ENCODE results near the gene NOL9. TPM values are rescaled to one million over a fixed set of nuclear protein-coding genes. Genes with fewer than 3 reads are reported as not detected.

The NOL9 gene
- total RNA-seq, 4 donors from 2014 or later: 20.1 to 41.6 (median 23.6) TPM

DNA sequence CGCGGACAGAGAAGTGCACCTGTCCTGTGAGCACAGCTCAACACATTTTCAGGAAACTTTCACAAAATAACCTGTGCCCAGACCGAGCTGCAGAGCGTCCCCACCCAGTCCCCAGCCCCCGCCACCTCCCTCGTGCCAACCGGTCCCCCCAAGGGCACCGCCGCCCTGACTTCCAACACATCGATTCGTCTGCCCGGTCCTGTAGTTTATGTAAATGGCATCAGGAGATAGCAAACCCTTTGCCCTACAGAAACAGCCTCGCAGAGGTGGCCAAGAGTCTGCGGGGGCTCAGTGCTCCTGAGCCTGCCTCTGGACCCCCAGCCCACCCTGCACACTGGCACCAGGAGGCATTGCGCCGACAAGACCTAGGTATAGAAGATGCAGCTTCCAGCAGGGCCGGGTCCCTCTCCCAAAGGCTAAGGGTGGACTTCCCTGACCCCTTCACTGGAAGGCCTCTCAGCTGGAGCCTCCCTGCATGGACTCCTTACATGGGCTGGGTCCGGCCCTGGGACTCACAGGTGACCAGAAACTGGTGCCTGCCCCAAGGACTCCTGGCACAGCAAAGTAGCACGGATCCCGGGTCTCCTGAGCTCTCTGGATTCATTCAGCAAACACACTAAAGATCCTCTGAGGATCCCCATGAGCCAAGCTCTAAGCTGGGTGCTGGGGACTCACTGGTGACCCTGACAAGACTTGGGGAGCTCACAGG is 56.3 kb downstream of the NOL9 start:
- no peak for TF ChIP-seq POLR2A (IDR thresholded peaks at IDR 0.05)
- TF ChIP-seq, protein P1, sequence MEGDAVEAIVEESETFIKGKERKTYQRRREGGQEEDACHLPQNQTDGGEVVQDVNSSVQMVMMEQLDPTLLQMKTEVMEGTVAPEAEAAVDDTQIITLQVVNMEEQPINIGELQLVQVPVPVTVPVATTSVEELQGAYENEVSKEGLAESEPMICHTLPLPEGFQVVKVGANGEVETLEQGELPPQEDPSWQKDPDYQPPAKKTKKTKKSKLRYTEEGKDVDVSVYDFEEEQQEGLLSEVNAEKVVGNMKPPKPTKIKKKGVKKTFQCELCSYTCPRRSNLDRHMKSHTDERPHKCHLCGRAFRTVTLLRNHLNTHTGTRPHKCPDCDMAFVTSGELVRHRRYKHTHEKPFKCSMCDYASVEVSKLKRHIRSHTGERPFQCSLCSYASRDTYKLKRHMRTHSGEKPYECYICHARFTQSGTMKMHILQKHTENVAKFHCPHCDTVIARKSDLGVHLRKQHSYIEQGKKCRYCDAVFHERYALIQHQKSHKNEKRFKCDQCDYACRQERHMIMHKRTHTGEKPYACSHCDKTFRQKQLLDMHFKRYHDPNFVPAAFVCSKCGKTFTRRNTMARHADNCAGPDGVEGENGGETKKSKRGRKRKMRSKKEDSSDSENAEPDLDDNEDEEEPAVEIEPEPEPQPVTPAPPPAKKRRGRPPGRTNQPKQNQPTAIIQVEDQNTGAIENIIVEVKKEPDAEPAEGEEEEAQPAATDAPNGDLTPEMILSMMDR (IDR thresholded peaks at IDR 0.05): no peak
- H3K27me3 ChIP-seq: no peaks in the 10 kb centered on the region
- no peaks in the 10 kb centered on the region for H3K36me3 ChIP-seq
- 31 to 34% methylated on average over 17 to 18 of the region's 20 CpGs for WGBS, 2 donors
- H3K27ac ChIP-seq: peak overlapping the region in 1 of 3 donors; percentile 35
- H3K9me3 ChIP-seq: no peaks in the 10 kb centered on the region
- H3K4me3 ChIP-seq (replicated peaks in 1 of 3): peak overlapping the region in 1 of 3 donors; percentile 63
- no peak for DNase-seq
- intact Hi-C loops (cut with DNase I): no loop called here
- H3K4me1 ChIP-seq: peaks cover 12 to 50% of the 10 kb centered on the region in 2 donors

DNA sequence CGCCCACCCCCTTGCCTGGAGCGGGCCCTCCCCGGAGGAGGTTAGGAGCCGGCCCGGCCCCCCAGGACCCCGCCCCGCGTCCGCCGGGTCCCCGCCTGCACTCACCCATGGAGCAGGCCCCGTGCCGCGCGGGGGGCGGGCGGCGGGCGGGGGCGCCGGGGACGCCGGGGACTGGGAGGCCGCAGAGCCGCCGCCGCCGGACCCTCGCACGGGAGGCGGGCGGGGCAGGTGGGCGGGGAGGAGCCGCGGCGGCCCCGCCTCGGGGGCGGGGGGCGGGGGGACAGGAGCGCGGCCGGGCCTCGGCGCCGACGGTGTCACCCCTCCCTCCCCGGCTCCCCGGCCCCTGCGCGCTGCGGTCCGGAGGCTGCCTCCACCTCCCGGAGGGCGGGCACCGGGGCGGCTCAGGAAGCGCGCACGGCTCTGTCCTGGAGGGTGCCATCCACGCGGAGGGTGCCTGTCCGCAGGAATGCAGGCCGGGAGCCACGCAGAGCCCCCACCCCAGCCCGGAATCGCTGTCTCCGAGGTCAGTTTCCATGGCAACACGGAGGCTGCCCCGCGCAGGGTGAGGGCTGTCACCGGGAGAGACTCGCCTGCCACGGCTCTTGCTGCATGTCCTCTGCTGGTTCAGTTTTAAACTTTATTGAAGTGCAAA is 57.0 kb downstream of the NOL9 start:
- DNase-seq: peak; percentile 56 to 63
- no peaks in the 10 kb centered on the region for H3K27me3 ChIP-seq
- H3K4me1 ChIP-seq: peaks cover 12 to 44% of the 10 kb centered on the region in 2 donors
- intact Hi-C loops (cut with DNase I): no loop called here
- peak overlapping the region in 2 of 3 donors; percentile 35 to 58 for H3K27ac ChIP-seq
- H3K9me3 ChIP-seq: no peaks in the 10 kb centered on the region
- H3K36me3 ChIP-seq: no peaks in the 10 kb centered on the region
- peak overlapping the region in 1 of 3 donors; percentile 63 for H3K4me3 ChIP-seq (replicated peaks in 1 of 3)
- TF ChIP-seq POLR2A (IDR thresholded peaks at IDR 0.05): no peak
- TF ChIP-seq, protein P1 (IDR thresholded peaks at IDR 0.05): no peak
- WGBS, 2 donors: 0% methylated on average over 5 of the region's 74 CpGs; no CpG with 5 or more reads in 1 of the 2 donors

DNA sequence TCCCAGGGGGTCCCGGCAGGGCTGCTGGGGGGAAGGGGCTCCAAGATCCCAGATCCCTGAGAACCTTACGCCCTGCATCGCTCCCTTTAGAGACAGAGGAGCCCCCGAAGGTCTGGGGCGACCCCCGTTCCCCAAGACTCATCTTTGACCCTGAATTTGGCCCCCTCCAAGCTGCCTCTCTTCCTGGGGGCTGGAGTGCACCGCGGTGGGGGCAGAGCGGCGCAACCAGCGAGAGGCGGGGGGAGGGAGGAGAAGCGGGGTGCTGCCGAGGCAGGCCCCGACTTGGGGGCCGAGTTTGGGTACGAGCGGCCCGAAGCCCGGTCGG is 57.5 kb downstream of the NOL9 start:
- Histone ChIP-seq H3K9me3 (no peaks in the 10 kb centered on the region), H3K4me1 (peaks cover 12 to 42% of the 10 kb centered on the region in 2 donors), H3K4me3 (replicated peaks in 1 of 3) (peak overlapping the region in 1 of 3 donors; percentile 63), H3K27ac (peak overlapping the region in 1 of 3 donors; percentile 58), H3K36me3 (no peaks in the 10 kb centered on the region), H3K27me3 (no peaks in the 10 kb centered on the region)
- no peak for TF ChIP-seq POLR2A (IDR thresholded peaks at IDR 0.05)
- TF ChIP-seq, protein P1 (IDR thresholded peaks at IDR 0.05): no peak
- intact Hi-C loops (cut with DNase I): no loop called here
- DNase-seq: no peak
- WGBS, 2 donors: 0% methylated on average over 2 of the region's 21 CpGs; no CpG with 5 or more reads in 1 of the 2 donors

DNA sequence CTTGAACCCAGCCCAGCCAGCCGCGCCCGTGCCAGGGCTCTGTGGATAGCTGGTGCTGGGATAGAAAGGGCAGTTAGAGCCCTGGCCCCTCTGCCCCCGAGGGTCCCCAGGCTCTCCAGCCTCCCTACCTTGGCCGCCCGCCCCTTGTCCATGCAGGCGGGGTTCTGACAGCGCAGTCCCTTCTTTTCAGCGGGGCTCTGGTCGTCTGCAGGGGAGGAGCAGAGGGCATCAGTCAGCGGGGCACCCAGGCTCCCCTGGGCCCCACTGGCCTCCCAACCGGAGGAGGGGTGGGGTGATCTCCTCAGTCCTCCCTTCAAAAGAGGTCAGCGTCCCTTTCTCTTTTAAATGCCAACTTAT is 58.0 kb downstream of the NOL9 start:
- H3K9me3 ChIP-seq: no peaks in the 10 kb centered on the region
- H3K27me3 ChIP-seq: no peaks in the 10 kb centered on the region
- no peak for TF ChIP-seq POLR2A (IDR thresholded peaks at IDR 0.05)
- TF ChIP-seq, protein P1 (IDR thresholded peaks at IDR 0.05): no peak
- DNase-seq: no peak
- H3K27ac ChIP-seq: no peak overlapping the region
- WGBS, 2 donors: 7 to 45% methylated on average over 2 to 13 of the region's 13 CpGs
- intact Hi-C loops (cut with DNase I): no loop called here
- no peaks in the 10 kb centered on the region for H3K36me3 ChIP-seq
- peaks cover 12 to 44% of the 10 kb centered on the region in 2 donors for H3K4me1 ChIP-seq
- peak overlapping the region in 1 of 3 donors; percentile 63 for H3K4me3 ChIP-seq (replicated peaks in 1 of 3)
